NCI-H2171 treated with DMSO at 0.1 percent for 48 hours (cell line): ENCODE results near the gene TRAPPC6A.
A peak's percentile ranks its signal among the peaks of the same experiment; 100 is the strongest.

Source experiments
- DNase-seq: peaks from one replicate; lab custom pipeline; 2025; lab: John Stamatoyannopoulos, UW

Gene TRAPPC6A

GRCh38 chr19:45186509-45187334 lies 8.7 kb upstream of the TRAPPC6A start:
- DNase-seq: no peak

- no peak for DNase-seq
Measured at GRCh38 chr19:45184115-45184514, 6.1 kb upstream of the TRAPPC6A start.

GRCh38 chr19:45182758-45183157 lies 4.7 kb upstream of the TRAPPC6A start:
- no peak for DNase-seq

GRCh38 chr19:45180936-45181335 lies 2.9 kb upstream of the TRAPPC6A start:
- no peak for DNase-seq

- no peak for DNase-seq
Measured at GRCh38 chr19:45179892-45180370, 1.9 kb upstream of the TRAPPC6A start.

GRCh38 chr19:45179072-45179891 lies 1.2 kb upstream of the TRAPPC6A start:
- DNase-seq: no peak

GRCh38 chr19:45178262-45179071 lies 430 bp upstream of the TRAPPC6A start, which contains the start of gene BLOC1S3:
BLOC1S3 (plus strand) TSS chr19:45178784; CDS start chr19:45179297, 513 bp downstream.
- peak; percentile 100 for DNase-seq

- no peak for DNase-seq
Measured at GRCh38 chr19:45175515-45176345, 2.3 kb downstream of the TRAPPC6A start.

- no peak for DNase-seq
Measured at GRCh38 chr19:45173816-45174215, 4.2 kb downstream of the TRAPPC6A start.

GRCh38 chr19:45172611-45173208 lies 5.3 kb downstream of the TRAPPC6A start:
- DNase-seq: no peak

GRCh38 chr19:45172173-45172572 lies 5.9 kb downstream of the TRAPPC6A start:
- no peak for DNase-seq

- no peak for DNase-seq
Measured at GRCh38 chr19:45171211-45171623, 6.8 kb downstream of the TRAPPC6A start.

GRCh38 chr19:45170146-45171106 lies 7.6 kb downstream of the TRAPPC6A start:
- DNase-seq: no peak

- DNase-seq: no peak
Measured at GRCh38 chr19:45169602-45170001, 8.4 kb downstream of the TRAPPC6A start.

GRCh38 chr19:45168767-45169351 lies 9.2 kb downstream of the TRAPPC6A start:
- DNase-seq: peak; percentile 47

- peak; percentile 42 for DNase-seq
Measured at GRCh38 chr19:45166723-45167252, 11.2 kb downstream of the TRAPPC6A start.

- no peak for DNase-seq
Measured at GRCh38 chr19:45164577-45165335, 13.3 kb downstream of the TRAPPC6A start.
